HepG2 (cell line): ENCODE data around the gene SELPLG. TPM values are rescaled to one million over a fixed set of nuclear protein-coding genes. Genes with fewer than 3 reads are reported as not detected.

Experiments
- ATAC-seq: fragments of 200-7000 bp; cut with Tn5 transposase; 3 replicates; pipeline ENCODE4 v1.9.1; 2020; ENCODE audit warnings: mild to moderate bottlenecking, moderate library complexity
- BruUV-seq: library from RNA; stranded (reverse); fragments of 400-500 nt; replicated peaks from 2 replicates; lab custom pipeline; 2021; lab: Mats Ljungman, UMichigan
- CTCF ChIA-PET: fragments of 300-600 bp; formaldehyde crosslinking; extraction: SDS; loops from one replicate; lab custom pipeline; 2021; ENCODE audit warnings: low total read pairs, inconsistent platforms, low intra/inter-chr PET ratio; lab: Yijun Ruan, JAX
- POLR2A ChIA-PET: fragments of 350-600 bp; sonication (Branson Sonifier 250); formaldehyde crosslinking; loops from one replicate; lab custom pipeline; 2020; ENCODE audit warnings: antibody characterized with exemption, inconsistent platforms; lab: Yijun Ruan, JAX
- DNase-seq: peaks from one replicate; pipeline ENCODE4 v3.0.0-alpha.2; 2015; ENCODE audit warnings: low spot score
- FAIRE-seq: peaks from 3 replicates; lab custom pipeline; 2011; peaks lifted over from hg19 to GRCh38; lab: Jason Lieb, UNC
- H2AFZ ChIP-seq: one replicate; pipeline ENCODE4 v1.6.1; 2011; ENCODE audit warnings: low read length, inconsistent platforms
- H3K27ac ChIP-seq: fragments of 300-600 bp; 3 replicates; pipeline ENCODE4 v1.8.0; 2011; ENCODE audit warnings: mixed run types, mild to moderate bottlenecking, mixed read lengths, low read length, inconsistent platforms; ENCODE audit not compliant: insufficient read depth; ENCODE audit errors: extremely low read length
- H3K27me3 ChIP-seq, 2 experiments: fragments of 200-600 bp in 1 of 2; 2 replicates in 1 of 2; 3 replicates in 1 of 2; pipeline versions ENCODE4 v1.6.0 to v1.8.0; 2011; ENCODE audit warnings: low read length in 2 of 2, mild to moderate bottlenecking in 2 of 2, moderate library complexity in 2 of 2, inconsistent platforms in 1 of 2; ENCODE audit not compliant: insufficient read depth in 2 of 2, control insufficient read depth in 1 of 2
- H3K36me3 ChIP-seq, 2 experiments: fragments of 200-600 bp in 1 of 2; replicated peaks in 1 of 2; 2 replicates in 1 of 2; 3 replicates in 1 of 2; pipeline versions ENCODE4 v1.5.1 to v1.8.0; 2011; ENCODE audit warnings: low read length in 2 of 2, inconsistent platforms in 1 of 2; ENCODE audit not compliant: insufficient read depth in 2 of 2, control insufficient read depth in 1 of 2
- H3K4me1 ChIP-seq: 2 replicates; pipeline ENCODE4 v1.5.1; 2012; ENCODE audit warnings: low read length, inconsistent platforms; ENCODE audit not compliant: insufficient read depth
- H3K4me2 ChIP-seq: 2 replicates; pipeline ENCODE4 v1.6.0; 2011; ENCODE audit warnings: low read depth, low read length, inconsistent platforms
- H3K4me3 ChIP-seq, 3 experiments: fragments of 200-600 bp in 1 of 3; sonication (generic), shearing (Covaris generic) in 1 of 3; replicated peaks in 1 of 3; 2 replicates each; pipeline ENCODE4 v1.5.1; 2011 to 2016; ENCODE audit warnings: low read length in 3 of 3, inconsistent platforms in 2 of 3, low read depth in 2 of 3, mild to moderate bottlenecking in 2 of 3, control low read depth in 1 of 3, mixed read lengths in 1 of 3; ENCODE audit not compliant: insufficient read depth in 1 of 3
- H3K79me2 ChIP-seq: one replicate; pipeline ENCODE4 v1.6.1; 2011; ENCODE audit warnings: low read length, inconsistent platforms; ENCODE audit not compliant: insufficient read depth
- H3K9ac ChIP-seq: 2 replicates; pipeline ENCODE4 v1.6.0; 2011; ENCODE audit warnings: mild to moderate bottlenecking, low read depth, low read length, inconsistent platforms; ENCODE audit not compliant: insufficient read depth
- H3K9me3 ChIP-seq: 2 replicates; pipeline ENCODE4 v1.5.1; 2012; ENCODE audit warnings: mild to moderate bottlenecking, low read length
- H4K20me1 ChIP-seq: 2 replicates; pipeline ENCODE4 v1.6.0; 2011; ENCODE audit warnings: inconsistent platforms, mild to moderate bottlenecking, low read length, moderate library complexity; ENCODE audit not compliant: insufficient read depth
- E2F2 ChIP-seq: sonication (generic); formaldehyde crosslinking; IDR thresholded peaks from 2 replicates; pipeline ENCODE4 v1.4.0; 2020; ENCODE audit warnings: missing genetic modification reagents, borderline replicate concordance
- MEIS2 ChIP-seq: sonication (generic); formaldehyde crosslinking; IDR thresholded peaks from 2 replicates; pipeline ENCODE4 v1.9.0; 2021; ENCODE audit warnings: mild to moderate bottlenecking, missing genetic modification reagents
- NONO ChIP-seq, 2 experiments: fragments of 450-650 bp in 1 of 2; sonication (generic) in 1 of 2; formaldehyde crosslinking in 1 of 2; IDR thresholded peaks in 1 of 2; conservative IDR thresholded peaks in 1 of 2; 2 replicates each; pipeline versions ENCODE4 v1.6.1 to v1.8.0; 2017 to 2022; ENCODE audit warnings: mild to moderate bottlenecking in 1 of 2, missing genetic modification reagents in 1 of 2, moderate library complexity in 1 of 2
- PRDM15 ChIP-seq: sonication (generic); formaldehyde crosslinking; IDR thresholded peaks from 2 replicates; pipeline ENCODE4 v1.4.0; 2020; ENCODE audit warnings: missing genetic modification reagents
- ZFX ChIP-seq: sonication (generic); formaldehyde crosslinking; IDR thresholded peaks from 2 replicates; pipeline ENCODE4 v1.4.0; 2020; ENCODE audit warnings: mild to moderate bottlenecking, low read depth, missing genetic modification reagents, moderate library complexity
- ZNF614 ChIP-seq: IDR thresholded peaks from 2 replicates; pipeline ENCODE4 v1.6.1; 2018; ENCODE audit warnings: missing biosample characterization, missing genetic modification reagents, inconsistent platforms, borderline replicate concordance
- WGBS: methylation state at CpG from one replicate; pipeline ENCODE4 v1.1.6; 2017; ENCODE audit warnings: low lambda C conversion rate; 5-methylcytosine and 5-hydroxymethylcytosine counted together
- in situ Hi-C: cut with HindIII; loops from 2 replicates; pipeline ENCODE4 v1.10.0; 2017; ENCODE audit warnings: low pct_unique_long_range_greater_than_20kb; ENCODE audit not compliant: extremely low pct_ligation_motif_present
- intact Hi-C: fragments of 100-400 bp; cut with micrococcal nuclease; formaldehyde crosslinking; loops from one replicate; pipeline ENCODE4 v1.10.0; 2022; ENCODE audit not compliant: unreplicated experiment
- polyA plus RNA-seq, 8 experiments: library from polyadenylated mRNA; depleted of rRNA in 3 of 8; stranded (reverse) in 7 of 8; unstranded in 1 of 8; fragments of >200 nt; fragmentation: Illumina TruSeq in 4 of 8; extraction: Trizol in 4 of 8; gene quantifications; 2 replicates each; pipeline versions ENCODE4 v1.2.1 to v1.2.3, GENCODE V29; 2011 to 2016; ENCODE audit warnings: low read depth in 4 of 8, missing spikeins in 1 of 8, mixed read lengths in 1 of 8; ENCODE audit not compliant: insufficient read depth in 1 of 8
- total RNA-seq, 5 experiments: library from RNA; depleted of rRNA; stranded (reverse); fragments of >200 nt; fragmentation: Illumina TruSeq; extraction: Trizol; gene quantifications; 2 replicates each; pipeline ENCODE4 v1.2.3, GENCODE V29; 2016; ENCODE audit warnings: low read depth in 1 of 5

The SELPLG gene
- total and polyA plus RNA-seq, 2 of the 13 experiments (the other 11 are each of a cell fraction or from before 2014, with no cell fraction given), result 0.12 TPM; not detected in 1

GRCh38 chr12:108609537-108610335 lies 24.0 kb downstream of the SELPLG start:
- peaks cover 0 to 22% of the 10 kb centered on the region in 2 experiments; a peak in 4 of 5 replicates for H3K27me3 ChIP-seq
- H3K4me3 ChIP-seq, result no peak overlapping the region
- in situ Hi-C loops (no loop called here), intact Hi-C loops (no loop called here)
- TF ChIP-seq PRDM15, result peak; percentile 72
- TF ChIP-seq MEIS2 (CRISPR knock-in tag), result no peak
- no peak for TF ChIP-seq ZFX (CRISPR knock-in tag)
- no peak for TF ChIP-seq ZNF614 (CRISPR knock-in tag)
- no peak for TF ChIP-seq NONO (IDR thresholded peaks at IDR 0.05)
- TF ChIP-seq NONO (CRISPR knock-in tag; conservative IDR thresholded peaks at IDR 0.05), result no peak
- TF ChIP-seq E2F2 (CRISPR knock-in tag), result no peak
- ATAC-seq, result no peak
- H2AFZ ChIP-seq, result no peak overlapping the region
- no peaks in the 10 kb centered on the region for H3K36me3 ChIP-seq
- no peak for DNase-seq
- H3K79me2 ChIP-seq, result no peaks in the 10 kb centered on the region
- BruUV-seq, result no TSS peak
- H3K4me1 ChIP-seq, result peaks cover 24% of the 10 kb centered on the region
- no peak overlapping the region for H3K4me2 ChIP-seq
- POLR2A ChIA-PET, result no interaction called here
- CTCF ChIA-PET, result no interaction called here
- H3K27ac ChIP-seq, result no peak overlapping the region
- WGBS, result 48% methylated on average over 4 of the region's 21 CpGs
- no peak overlapping the region for H3K9ac ChIP-seq
- FAIRE-seq, result no peak
- H3K9me3 ChIP-seq, result no peaks in the 10 kb centered on the region
- H4K20me1 ChIP-seq, result no peaks in the 10 kb centered on the region
